Measurements from ENCODE around the gene ESPN. TPM values are rescaled to one million over a fixed set of nuclear protein-coding genes. Genes with fewer than 3 reads are reported as not detected.
"Not testable (repeated sequence)": the region's sequence is repeated elsewhere in the genome, so short reads cannot be mapped to it uniquely, and the experiment has no call there.

The ESPN gene
- total RNA-seq, 2 donors from 2014 or later = 4.1 to 10.5 TPM

DNA sequence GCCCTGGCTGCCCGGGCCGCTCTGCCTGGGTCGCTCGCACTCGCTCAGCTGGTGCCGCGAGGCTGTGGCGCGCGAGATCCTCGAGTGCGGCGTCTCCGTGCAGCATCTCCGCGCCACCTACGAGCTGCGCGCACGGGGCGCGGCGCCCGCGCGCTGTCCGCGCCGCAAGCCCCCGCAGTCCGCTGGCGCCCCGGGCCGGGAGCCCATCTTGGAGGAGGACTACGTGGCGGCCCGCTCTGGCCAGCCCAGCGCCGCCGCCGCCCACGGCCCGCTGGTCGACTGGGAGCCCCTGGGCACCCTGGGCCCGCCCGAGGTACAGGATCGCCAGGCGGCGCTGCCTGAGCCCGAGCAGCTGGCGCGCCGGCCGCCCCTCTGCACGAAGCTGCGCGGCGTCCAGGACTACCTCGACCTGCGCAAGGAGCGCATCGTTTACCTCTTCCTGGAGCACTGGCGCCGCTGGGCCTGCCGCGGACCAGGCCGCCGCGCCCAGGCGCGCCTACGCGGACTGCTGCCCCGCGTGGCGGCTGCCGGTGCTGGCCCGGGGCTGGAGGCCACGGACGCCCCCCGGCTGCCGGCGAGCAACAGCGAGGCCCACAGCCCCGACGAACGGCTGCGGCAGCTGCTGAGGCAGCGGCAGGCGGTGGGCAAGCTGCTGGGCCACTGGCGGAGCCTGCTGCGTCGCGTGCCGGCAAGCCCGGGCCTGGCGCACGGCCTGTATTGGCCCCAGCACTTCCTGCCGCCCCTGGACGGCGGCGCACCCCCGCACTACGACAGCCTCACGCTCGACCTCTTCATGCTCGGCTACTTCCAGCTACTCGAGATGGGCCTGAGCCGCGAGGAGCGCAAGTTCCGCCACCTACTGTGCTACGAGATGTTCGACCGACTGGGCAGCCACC lies 30.5 kb downstream of the ESPN start:
- H3K27me3 ChIP-seq (ENCODE audit: control insufficient read depth, insufficient read depth, low read length, poor library complexity, severe bottlenecking) = peaks cover 67% of the 10 kb centered on the region
- Mint-ChIP-seq H3K27me3 (ENCODE audit: insufficient read depth) (peaks cover 48% of the 10 kb centered on the region), H3K4me1 (no peaks in the 10 kb centered on the region), H3K4me3 (no peak overlapping the region), H3K27ac (no peak overlapping the region), H3K9me3 (no peaks in the 10 kb centered on the region), H3K36me3 (ENCODE audit: low read depth) (no peaks in the 10 kb centered on the region)
- TF ChIP-seq, protein P1, sequence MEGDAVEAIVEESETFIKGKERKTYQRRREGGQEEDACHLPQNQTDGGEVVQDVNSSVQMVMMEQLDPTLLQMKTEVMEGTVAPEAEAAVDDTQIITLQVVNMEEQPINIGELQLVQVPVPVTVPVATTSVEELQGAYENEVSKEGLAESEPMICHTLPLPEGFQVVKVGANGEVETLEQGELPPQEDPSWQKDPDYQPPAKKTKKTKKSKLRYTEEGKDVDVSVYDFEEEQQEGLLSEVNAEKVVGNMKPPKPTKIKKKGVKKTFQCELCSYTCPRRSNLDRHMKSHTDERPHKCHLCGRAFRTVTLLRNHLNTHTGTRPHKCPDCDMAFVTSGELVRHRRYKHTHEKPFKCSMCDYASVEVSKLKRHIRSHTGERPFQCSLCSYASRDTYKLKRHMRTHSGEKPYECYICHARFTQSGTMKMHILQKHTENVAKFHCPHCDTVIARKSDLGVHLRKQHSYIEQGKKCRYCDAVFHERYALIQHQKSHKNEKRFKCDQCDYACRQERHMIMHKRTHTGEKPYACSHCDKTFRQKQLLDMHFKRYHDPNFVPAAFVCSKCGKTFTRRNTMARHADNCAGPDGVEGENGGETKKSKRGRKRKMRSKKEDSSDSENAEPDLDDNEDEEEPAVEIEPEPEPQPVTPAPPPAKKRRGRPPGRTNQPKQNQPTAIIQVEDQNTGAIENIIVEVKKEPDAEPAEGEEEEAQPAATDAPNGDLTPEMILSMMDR (conservative IDR thresholded peaks at IDR 0.05) = peak; percentile 65
- H3K27ac ChIP-seq (ENCODE audit: low read depth, low read length) = no peak overlapping the region
- no peaks in the 10 kb centered on the region for H3K36me3 ChIP-seq (ENCODE audit: control insufficient read depth, insufficient read depth, low read length)
- H3K4me1 ChIP-seq (ENCODE audit: control insufficient read depth, insufficient read depth, low read length) = no peaks in the 10 kb centered on the region
- no peak overlapping the region for H3K9ac ChIP-seq (ENCODE audit: extremely low read depth, low read length, poor library complexity, severe bottlenecking)
- DNase-seq = peak; percentile 89
- no peak overlapping the region for H3K4me3 ChIP-seq (ENCODE audit: low read length)
- H3K9me3 ChIP-seq (ENCODE audit: control insufficient read depth, low read length) = no peaks in the 10 kb centered on the region
- 21 to 47% methylated on average over 24 to 115 of the region's 115 CpGs for WGBS, 2 experiments (ENCODE audit: insufficient coverage in 1 of 2, insufficient read length in 1 of 2)

DNA sequence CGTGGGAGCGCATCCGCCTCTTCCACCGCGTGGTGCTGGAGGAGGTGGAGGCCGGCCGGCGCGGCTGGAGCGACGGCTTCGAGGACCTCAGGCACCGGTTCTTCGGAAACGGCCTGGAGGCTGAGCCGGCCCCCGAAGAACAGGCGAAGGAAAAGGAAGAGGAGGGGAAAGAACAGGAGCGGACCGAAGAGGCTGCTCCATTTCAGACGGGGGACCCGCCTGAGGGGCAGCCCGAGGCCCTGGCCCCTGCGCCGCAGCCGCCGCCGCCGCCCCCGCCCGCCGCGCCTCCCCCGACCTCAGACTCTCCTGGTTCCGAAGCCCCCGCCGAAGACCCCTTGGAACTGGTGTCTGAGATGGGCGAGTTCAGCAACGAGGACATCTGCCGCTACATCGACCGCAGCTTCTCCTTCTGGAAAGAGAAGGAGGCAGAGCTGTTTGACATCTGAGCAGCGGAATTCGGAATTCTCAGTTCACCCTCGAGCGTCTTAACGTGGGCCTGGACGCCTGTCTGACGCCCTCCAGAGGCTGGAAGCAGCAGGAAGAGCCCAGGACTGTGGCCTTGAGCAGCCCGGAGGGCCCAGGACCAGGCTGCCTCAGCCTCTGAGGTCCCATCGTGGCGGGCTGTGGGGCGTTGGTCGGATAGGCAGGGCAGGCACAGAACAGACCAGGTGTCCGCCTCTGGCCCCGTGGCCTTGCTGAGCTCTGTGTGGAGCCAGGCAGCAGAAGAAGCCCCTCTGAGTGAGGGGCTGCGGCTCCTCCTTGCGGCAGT lies 31.4 kb downstream of the ESPN start:
- not testable (repeated sequence) for DNase-seq; H3K9me3 Mint-ChIP-seq; H3K4me3 Mint-ChIP-seq; H3K4me1 Mint-ChIP-seq; H3K9me3 ChIP-seq (ENCODE audit: control insufficient read depth, low read length); H3K9ac ChIP-seq (ENCODE audit: extremely low read depth, low read length, poor library complexity, severe bottlenecking); H3K36me3 ChIP-seq (ENCODE audit: control insufficient read depth, insufficient read depth, low read length); H3K4me3 ChIP-seq (ENCODE audit: low read length); H3K27ac Mint-ChIP-seq; H3K36me3 Mint-ChIP-seq (ENCODE audit: low read depth); H3K4me1 ChIP-seq (ENCODE audit: control insufficient read depth, insufficient read depth, low read length); H3K27ac ChIP-seq (ENCODE audit: low read depth, low read length)
- peaks cover 41% of the 10 kb centered on the region for H3K27me3 Mint-ChIP-seq (ENCODE audit: insufficient read depth)
- WGBS, 2 experiments (ENCODE audit: insufficient coverage in 1 of 2, insufficient read length in 1 of 2) = 88 to 89% methylated on average over 45 to 58 of the region's 58 CpGs
- H3K27me3 ChIP-seq (ENCODE audit: control insufficient read depth, insufficient read depth, low read length, poor library complexity, severe bottlenecking) = peaks cover 58% of the 10 kb centered on the region

DNA sequence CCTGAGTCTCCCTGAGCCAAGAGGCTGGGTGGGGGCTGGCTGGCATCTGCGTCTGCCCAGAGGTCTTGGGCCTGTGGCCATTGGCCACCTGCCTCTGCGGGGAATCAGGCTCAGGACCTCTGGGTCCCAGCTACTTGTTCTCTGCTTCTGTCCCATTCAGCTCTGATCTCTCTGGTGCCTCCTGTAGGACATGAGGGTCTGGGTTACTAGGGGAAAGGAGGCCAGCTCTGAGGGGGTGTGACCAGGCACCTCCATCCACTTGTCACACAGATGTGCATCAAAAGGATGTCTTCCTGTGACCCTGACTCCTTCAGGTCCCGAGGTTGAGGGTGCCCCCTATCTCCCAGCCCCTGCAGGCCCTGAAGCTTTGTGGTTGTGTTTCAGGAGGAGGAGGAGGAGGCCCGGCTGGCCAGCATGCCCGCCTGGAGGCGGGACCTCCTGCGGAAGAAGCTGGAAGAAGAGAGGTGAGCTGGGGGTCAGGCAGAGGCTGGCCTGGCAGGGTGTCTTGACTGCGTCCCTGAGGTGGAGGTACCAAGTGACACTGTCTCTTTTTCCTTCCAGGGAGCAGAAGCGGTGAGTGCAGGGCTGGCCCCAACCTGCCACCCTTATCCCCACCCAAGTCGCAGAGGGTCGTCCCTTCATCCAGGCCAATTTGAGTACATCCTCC lies 32.4 kb downstream of the ESPN start:
- Histone ChIP-seq H3K4me3 (ENCODE audit: low read length) (no peak overlapping the region), H3K9me3 (ENCODE audit: control insufficient read depth, low read length) (no peaks in the 10 kb centered on the region), H3K27ac (ENCODE audit: low read depth, low read length) (no peak overlapping the region), H3K9ac (ENCODE audit: extremely low read depth, low read length, poor library complexity, severe bottlenecking) (no peak overlapping the region), H3K36me3 (ENCODE audit: control insufficient read depth, insufficient read depth, low read length) (no peaks in the 10 kb centered on the region), H3K4me1 (ENCODE audit: control insufficient read depth, insufficient read depth, low read length) (no peaks in the 10 kb centered on the region), H3K27me3 (ENCODE audit: control insufficient read depth, insufficient read depth, low read length, poor library complexity, severe bottlenecking) (peaks cover 55% of the 10 kb centered on the region)
- DNase-seq = no peak
- Mint-ChIP-seq H3K27ac (no peak overlapping the region), H3K4me1 (no peaks in the 10 kb centered on the region), H3K27me3 (ENCODE audit: insufficient read depth) (peaks cover 39% of the 10 kb centered on the region), H3K9me3 (no peaks in the 10 kb centered on the region), H3K4me3 (no peak overlapping the region), H3K36me3 (ENCODE audit: low read depth) (peaks cover 9% of the 10 kb centered on the region)
- WGBS, 2 experiments (ENCODE audit: insufficient coverage in 1 of 2, insufficient read length in 1 of 2) = 84% methylated on average over 5 to 11 of the region's 11 CpGs
- TF ChIP-seq, protein P1 (conservative IDR thresholded peaks at IDR 0.05) = peak; percentile 46
